Choroid plexus epithelial cell (primary cell): ENCODE results near the gene C16orf86.

ENCODE experiments used
- DNase-seq: peaks from one replicate; pipeline ENCODE4 v3.0.0-alpha.2; 2010; ENCODE audit warnings: low read depth
- H3K4me3 ChIP-seq: 2 replicates; pipeline ENCODE4 v1.5.1; 2011; ENCODE audit warnings: low read depth, mild to moderate bottlenecking, control low read depth, low read length, moderate library complexity
- CTCF ChIP-seq: conservative IDR thresholded peaks from 2 replicates; pipeline ENCODE4 v1.5.1; 2011; ENCODE audit warnings: low read depth, mild to moderate bottlenecking, control low read depth, inconsistent platforms, low read length, moderate library complexity

Gene C16orf86

GRCh38 chr16:67701420-67701819 lies 34.8 kb downstream of the C16orf86 start:
- no peak for DNase-seq
- no peak overlapping the region for H3K4me3 ChIP-seq
- TF ChIP-seq CTCF: no peak

DNA sequence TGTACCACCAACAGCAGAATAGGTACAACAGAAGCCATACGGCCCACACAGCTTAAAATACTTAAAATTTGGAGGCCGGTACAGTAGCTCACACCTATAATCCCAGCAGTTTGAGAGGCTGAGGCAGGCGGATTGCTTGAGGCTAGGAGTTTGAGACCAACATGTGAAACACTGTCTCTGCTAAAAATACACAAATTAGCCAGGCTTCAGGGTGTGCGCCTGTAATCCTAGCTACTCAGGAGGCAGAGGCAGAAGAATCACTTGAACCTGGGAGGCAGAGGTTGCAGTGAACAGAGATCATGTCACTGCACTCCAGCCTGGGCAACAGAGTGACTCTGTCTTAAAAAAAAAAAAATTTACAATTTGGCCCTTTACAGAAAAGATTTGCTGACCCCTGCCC lies 35.5 kb downstream of the C16orf86 start:
- TF ChIP-seq CTCF: no peak
- H3K4me3 ChIP-seq: no peak overlapping the region
- DNase-seq: no peak

DNA sequence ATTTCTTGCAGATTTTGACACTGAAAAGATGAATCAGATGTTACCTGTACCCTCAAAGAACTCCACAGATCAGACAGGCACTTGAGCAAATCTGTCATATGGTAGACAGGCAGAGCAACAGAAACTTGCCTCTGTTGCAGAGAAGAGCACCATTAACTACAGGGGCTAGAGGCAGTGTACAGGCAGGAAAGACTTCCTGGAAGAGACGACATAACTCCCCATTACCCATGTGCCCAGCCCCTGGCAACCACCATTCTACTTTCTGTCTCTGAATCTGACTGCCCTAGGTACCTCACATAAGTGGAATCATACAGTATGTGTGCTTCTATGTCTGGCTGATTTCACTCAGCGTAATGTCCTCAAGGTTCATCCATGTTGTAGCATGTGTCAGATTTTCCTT lies 37.0 kb downstream of the C16orf86 start:
- no peak for TF ChIP-seq CTCF
- H3K4me3 ChIP-seq: no peak overlapping the region
- no peak for DNase-seq

DNA sequence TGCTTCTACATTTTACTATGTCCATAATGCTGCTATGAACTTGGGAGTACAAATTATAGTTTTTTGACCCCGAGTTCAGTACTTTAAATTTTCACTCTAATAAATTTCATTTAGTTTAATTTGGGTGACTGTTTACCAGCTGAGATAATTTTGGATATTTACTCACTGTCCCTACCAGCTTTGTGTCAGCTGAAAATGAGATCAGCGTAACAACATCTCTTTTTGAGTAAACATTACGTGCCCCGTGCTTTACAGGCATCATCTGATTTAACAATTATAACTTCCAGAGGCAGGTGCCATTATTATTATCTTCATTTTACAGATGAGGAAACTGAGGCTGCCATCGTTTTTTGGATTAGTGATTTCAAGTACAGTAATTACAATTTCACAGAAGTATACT lies 37.5 kb downstream of the C16orf86 start:
- no peak for DNase-seq
- H3K4me3 ChIP-seq: no peak overlapping the region
- no peak for TF ChIP-seq CTCF

DNA sequence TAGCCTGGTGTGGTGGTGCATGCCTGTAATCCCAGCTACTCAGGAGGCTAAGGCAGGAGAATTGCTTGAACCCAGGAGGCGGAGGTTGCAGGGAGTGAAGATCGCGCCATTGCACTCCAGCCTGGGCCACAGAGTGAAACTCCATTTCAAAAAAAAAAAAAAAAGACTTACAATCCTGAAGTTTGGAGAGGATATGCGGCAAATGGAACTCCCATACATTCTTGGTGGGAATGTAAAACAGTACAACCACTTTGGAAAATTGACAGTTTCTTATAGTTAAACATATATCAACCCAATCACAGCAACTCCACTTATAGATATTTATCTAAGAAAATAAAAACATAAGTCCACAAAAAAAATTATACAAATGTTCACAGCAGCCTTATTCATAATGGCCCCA lies 40.6 kb downstream of the C16orf86 start:
- no peak for TF ChIP-seq CTCF
- no peak for DNase-seq
- H3K4me3 ChIP-seq: no peak overlapping the region

GRCh38 chr16:67707790-67708189 lies 41.2 kb downstream of the C16orf86 start:
- no peak for DNase-seq
- no peak for TF ChIP-seq CTCF
- H3K4me3 ChIP-seq: no peak overlapping the region

- no peak overlapping the region for H3K4me3 ChIP-seq
- no peak for TF ChIP-seq CTCF
- no peak for DNase-seq
These were observed 41.8 kb downstream of the C16orf86 start for GRCh38 chr16:67708368-67708771.
